Endothelial cell of umbilical vein (primary cell): Measurements from ENCODE around the gene ATP9B.

ENCODE experiments used
- EZH2 ChIP-seq: IDR thresholded peaks from 2 replicates; pipeline ENCODE4 v1.6.1; 2012; ENCODE audit warnings: borderline replicate concordance, low read depth, mild to moderate bottlenecking, moderate library complexity, low read length, inconsistent platforms; ENCODE audit not compliant: severe bottlenecking
- POLR2A ChIP-seq: IDR thresholded peaks from 2 replicates; pipeline ENCODE4 v1.6.1; 2012; ENCODE audit warnings: low read depth, mild to moderate bottlenecking, control low read depth, low read length
- POLR2AphosphoS5 ChIP-seq: IDR thresholded peaks from 2 replicates; pipeline ENCODE4 v1.6.1; 2012; ENCODE audit warnings: low read depth, mild to moderate bottlenecking, control low read depth, low read length, moderate library complexity; ENCODE audit not compliant: insufficient read depth
- TF ChIP-seq, protein P1 (sequence below), 2 donors: IDR thresholded peaks; 1 replicate in 1 of 2; 2 replicates in 1 of 2; pipeline ENCODE4 v1.5.1; 2011; ENCODE audit warnings: low read length in 2 of 2, mild to moderate bottlenecking in 2 of 2, moderate library complexity in 2 of 2, control low read depth in 1 of 2, inconsistent platforms in 1 of 2, low read depth in 1 of 2; ENCODE audit not compliant: insufficient read depth in 1 of 2; ENCODE audit errors: extremely low read depth in 1 of 2

DNA sequence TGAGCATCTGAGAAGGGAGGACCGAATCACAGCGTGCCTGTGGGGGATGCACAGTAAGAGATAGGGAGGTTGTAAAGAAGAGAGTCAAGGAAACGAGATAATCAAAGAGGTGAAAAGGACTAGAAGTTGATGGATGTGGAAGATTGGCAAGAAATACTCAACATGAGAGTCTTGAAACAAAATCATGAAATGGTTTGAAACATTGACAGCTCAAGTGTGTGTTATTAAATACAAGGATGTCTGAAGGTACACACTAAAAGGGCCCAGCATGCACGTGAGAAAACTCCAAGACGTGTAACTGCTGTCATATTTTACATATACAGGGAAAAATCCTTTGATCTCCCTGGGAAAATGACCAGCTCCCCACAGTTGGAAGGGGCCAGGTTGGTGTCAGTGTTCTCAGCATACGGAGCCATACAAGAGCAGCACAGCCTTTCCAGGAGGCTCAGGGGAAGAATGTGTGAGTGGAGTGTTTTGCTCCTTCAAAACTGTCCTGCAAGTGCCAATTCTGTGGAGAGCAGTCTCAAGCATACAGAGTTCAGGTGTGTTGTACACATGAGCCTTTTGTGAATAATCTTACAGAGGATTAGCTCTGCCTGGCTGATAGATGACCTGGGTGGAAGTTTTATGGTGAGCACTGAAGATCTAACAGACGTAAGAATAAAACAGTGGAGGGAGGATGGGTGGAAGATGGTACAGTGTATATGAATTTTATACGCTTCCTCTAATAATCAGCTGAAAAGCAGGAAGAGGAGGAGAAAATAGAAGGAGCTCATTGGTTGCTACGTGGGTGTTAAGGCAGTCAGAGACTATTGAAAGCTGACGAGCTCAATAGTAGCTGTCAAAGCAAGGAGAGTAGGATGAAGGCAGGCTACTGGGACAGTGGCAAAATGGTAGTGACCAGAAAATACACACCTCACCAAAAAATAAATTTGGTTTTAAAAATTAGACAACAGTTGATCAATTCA lies 126.8 kb downstream of the ATP9B start:
- no peak for TF ChIP-seq POLR2AphosphoS5
- TF ChIP-seq EZH2: no peak
- TF ChIP-seq POLR2A: no peak
- TF ChIP-seq, protein P1, sequence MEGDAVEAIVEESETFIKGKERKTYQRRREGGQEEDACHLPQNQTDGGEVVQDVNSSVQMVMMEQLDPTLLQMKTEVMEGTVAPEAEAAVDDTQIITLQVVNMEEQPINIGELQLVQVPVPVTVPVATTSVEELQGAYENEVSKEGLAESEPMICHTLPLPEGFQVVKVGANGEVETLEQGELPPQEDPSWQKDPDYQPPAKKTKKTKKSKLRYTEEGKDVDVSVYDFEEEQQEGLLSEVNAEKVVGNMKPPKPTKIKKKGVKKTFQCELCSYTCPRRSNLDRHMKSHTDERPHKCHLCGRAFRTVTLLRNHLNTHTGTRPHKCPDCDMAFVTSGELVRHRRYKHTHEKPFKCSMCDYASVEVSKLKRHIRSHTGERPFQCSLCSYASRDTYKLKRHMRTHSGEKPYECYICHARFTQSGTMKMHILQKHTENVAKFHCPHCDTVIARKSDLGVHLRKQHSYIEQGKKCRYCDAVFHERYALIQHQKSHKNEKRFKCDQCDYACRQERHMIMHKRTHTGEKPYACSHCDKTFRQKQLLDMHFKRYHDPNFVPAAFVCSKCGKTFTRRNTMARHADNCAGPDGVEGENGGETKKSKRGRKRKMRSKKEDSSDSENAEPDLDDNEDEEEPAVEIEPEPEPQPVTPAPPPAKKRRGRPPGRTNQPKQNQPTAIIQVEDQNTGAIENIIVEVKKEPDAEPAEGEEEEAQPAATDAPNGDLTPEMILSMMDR (IDR thresholded peaks at IDR 0.05; ENCODE audit: extremely low read depth in 1 of 2, insufficient read depth in 1 of 2, low read depth in 1 of 2, low read length in 2 of 2): no peak
